ENCODE results near the gene ITGA11.

Gene ITGA11

DNA sequence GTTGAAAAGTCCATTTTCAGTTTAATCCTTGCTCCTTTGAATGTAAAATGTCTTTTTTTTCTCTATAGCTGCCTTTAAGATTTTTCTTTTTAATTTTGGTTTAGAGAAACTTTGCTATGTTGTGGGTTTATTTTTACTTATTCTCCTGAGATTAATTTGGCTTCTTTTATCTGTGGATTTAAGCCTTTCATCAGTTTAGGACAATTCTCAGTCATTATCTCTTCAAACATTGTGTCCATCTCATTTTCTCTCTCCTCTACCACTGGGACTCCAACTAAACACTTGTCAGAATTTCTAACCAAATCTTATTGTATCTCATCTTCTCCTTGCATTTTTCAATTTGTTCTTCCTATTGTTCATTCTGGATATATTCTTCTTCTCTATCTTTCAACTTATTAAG is 12.4 kb upstream of the ITGA11 start:
- TF ChIP-seq, protein P1, sequence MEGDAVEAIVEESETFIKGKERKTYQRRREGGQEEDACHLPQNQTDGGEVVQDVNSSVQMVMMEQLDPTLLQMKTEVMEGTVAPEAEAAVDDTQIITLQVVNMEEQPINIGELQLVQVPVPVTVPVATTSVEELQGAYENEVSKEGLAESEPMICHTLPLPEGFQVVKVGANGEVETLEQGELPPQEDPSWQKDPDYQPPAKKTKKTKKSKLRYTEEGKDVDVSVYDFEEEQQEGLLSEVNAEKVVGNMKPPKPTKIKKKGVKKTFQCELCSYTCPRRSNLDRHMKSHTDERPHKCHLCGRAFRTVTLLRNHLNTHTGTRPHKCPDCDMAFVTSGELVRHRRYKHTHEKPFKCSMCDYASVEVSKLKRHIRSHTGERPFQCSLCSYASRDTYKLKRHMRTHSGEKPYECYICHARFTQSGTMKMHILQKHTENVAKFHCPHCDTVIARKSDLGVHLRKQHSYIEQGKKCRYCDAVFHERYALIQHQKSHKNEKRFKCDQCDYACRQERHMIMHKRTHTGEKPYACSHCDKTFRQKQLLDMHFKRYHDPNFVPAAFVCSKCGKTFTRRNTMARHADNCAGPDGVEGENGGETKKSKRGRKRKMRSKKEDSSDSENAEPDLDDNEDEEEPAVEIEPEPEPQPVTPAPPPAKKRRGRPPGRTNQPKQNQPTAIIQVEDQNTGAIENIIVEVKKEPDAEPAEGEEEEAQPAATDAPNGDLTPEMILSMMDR (IDR thresholded peaks at IDR 0.05), result no peak

DNA sequence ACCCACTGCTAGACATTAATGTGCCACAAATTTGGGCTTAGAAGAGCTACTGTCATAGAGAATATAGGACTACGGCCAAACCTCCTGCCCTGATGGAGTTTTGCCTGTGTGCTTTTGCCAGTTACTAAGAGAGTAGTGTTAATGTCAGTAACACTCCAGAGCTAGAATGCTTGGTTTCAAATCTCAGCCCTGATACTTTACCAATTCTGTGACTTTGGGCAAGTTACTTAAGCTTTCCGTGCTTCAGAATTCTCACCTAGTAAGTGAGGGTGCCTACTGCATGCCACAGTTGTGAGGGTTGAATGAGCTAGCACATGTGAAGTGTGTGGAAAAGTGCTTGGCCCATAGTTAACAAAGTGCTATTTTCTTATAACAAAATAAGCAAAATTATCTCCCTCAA is 10.9 kb upstream of the ITGA11 start:
- TF ChIP-seq, protein P1 (IDR thresholded peaks at IDR 0.05), result no peak

GRCh38 chr15:68442041-68442440 is 10.1 kb upstream of the ITGA11 start:
- TF ChIP-seq, protein P1 (IDR thresholded peaks at IDR 0.05), result no peak

- TF ChIP-seq, protein P1 (IDR thresholded peaks at IDR 0.05), result no peak
These were observed 9.2 kb upstream of the ITGA11 start for GRCh38 chr15:68441045-68441743.

DNA sequence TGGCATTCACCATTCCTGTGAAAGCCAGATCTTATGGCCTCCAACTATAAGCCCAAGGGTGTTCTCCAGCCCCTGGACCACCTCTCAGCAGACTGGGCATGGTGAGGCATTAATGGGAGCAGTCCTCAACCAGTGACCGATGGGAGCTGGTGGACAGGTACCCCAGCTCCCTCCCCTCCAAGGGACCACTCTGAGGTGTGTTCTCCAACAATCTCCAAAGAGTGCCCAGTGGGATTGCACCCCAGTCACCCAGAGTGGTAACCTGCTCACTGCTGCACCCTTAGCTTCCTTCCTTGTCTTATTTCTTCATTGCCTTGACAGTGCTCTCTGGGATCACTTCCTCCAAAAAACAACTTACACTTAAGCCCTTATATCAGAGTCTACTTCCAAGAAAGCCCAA is 8.2 kb upstream of the ITGA11 start:
- TF ChIP-seq, protein P1 (IDR thresholded peaks at IDR 0.05), result no peak

DNA sequence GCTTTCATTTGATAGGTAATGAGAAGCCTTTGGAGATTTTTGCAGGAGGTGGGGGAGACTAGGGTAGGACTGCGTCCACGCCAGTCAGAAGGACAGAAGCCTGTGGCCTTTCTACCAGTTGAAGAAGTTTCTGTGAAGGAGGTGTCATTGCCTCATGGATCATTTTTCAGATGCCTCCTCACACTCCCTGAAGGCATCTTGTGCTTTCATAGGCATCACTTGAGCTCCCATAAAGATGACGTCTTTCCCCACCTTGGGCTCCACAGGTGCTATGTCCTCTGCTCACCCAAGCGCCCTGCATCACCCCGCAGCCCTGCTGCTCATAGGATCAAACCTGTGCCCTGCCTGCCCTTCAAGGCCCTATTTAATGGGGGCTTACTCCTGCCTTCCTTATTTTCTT is 7.5 kb upstream of the ITGA11 start:
- TF ChIP-seq, protein P1 (IDR thresholded peaks at IDR 0.05), result no peak

DNA sequence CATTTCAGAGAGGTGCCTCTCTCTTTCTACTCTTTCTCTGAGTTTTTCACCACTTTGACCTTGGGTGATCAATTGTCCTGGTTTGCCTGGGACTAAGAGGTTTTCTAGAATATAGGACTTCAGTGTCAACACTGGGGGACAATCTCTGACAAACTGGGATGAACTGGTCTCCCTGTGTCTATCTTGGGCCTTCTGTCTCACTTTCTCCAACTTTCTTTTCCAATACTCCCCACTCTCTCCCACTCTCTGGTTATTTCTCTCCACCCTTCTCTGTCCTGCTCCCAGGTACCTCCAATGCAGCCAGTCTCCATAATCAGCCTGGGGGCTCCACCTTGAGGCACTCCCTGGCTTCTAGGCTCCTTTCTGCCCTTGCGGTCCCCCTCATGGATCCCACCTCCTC is 4.7 kb upstream of the ITGA11 start:
- TF ChIP-seq, protein P1 (IDR thresholded peaks at IDR 0.05), result no peak

GRCh38 chr15:68435966-68436365 is 4.0 kb upstream of the ITGA11 start:
- TF ChIP-seq, protein P1 (IDR thresholded peaks at IDR 0.05), result no peak
